GM11168 (cell line): ENCODE data around the gene MYDGF.

Source experiments
- in situ Hi-C: fragments of 300-500 bp; cut with MboI; formaldehyde crosslinking; loops from one replicate; pipeline ENCODE4 v1.12.0; 2022; ENCODE audit warnings: low sequenced_read_pairs; ENCODE audit not compliant: unreplicated experiment

The MYDGF gene

DNA sequence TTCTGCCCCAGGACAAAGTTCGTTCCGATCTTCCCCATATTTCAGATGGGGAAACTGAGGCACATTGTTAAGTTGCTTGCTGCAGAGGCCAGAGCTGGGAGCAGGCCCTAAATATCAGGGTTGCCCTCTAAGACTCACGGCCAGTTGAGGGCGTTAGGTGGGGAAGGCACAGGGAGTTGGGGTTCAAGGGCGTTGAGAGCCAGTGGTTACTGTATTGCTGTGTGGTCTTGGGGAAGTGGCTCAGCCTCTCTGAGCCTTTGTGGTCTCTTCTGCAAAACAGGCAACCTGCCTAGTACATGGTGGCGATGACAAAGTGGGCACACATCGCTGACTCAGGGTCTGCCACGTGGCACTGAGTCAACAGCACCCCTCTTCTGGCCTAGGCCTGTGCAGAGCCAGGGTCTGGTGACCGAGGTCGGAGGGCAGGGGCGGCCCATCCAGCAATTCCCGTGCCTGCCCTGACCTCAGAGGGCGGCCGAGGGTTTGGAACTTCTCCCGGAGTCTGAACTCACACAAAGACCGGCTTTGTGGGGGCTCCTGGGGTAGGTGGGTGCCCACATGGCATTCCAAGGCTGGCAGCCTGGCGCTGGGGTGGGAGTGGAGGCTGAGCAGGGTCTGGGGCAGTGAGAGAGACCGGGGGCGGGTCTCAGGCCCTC, 20.6 kb downstream of the MYDGF start:
- in situ Hi-C loops: no loop called here

DNA sequence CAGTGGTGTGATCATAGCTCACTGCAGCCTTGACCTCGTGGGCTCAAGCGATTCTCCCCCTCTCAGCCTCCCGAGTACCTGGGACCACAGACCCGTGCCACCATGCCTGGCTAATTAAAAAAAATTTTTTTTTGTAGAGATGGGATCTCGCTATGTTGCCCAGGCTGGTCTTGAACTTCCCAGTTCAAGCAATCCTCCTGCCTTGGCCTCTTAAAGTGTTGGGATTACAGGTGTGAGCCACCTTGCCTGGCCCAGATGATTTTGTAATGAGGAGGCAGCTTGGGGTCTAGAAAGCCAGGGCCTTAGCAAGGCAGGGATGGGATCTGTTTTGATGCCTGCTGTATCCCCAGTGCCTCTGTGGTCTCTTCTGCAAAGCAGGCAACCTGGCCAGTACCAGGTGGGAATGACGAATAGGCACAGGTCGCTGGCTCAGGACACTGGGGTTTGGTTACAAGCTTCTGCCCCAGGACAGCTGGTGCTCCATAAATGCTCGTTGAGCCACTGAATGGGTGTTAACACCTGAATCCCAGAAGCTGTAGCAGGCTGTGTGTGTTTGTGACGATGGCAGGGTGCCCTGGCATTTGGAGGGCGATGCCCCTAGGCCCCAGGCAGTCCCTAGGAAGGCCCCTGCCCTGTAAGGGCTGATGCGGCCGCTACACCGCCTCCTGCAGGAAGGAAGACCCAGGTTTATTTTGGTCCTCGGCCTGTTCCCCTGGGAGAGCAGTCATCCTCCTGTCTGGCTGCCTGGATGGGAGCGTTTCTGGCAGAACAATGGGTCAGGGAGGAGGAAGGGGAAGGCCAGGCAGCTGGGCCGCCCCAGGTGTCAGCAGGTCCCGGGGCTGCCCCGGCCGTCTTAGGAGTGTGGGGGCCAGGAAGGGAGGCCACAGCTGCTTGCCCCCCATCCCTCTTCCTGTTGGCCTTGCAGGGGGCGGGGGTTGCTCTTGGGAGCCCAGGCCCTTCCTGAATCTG, 22.2 kb downstream of the MYDGF start:
- in situ Hi-C loops: no loop called here

DNA sequence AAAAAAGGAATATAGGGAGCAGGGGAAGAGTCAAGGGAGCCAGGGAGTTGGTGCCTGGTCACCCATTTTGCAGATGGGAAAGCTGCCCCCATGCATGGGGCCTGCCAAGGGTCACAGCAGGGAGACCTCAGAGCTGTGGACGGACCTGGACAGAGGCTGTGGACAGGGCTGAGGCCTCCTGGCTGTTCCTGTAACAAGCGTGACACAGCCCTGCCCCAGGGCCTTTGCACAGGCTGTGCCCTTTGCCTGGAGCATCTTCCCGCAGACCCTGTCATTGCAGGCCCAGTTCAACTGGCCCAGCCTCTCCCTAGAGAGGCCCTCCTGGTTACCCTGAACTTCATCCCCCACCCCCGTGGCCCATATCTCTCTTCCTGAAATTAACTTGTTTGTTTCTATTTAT, 24.4 kb downstream of the MYDGF start:
- in situ Hi-C loops: no loop called here

DNA sequence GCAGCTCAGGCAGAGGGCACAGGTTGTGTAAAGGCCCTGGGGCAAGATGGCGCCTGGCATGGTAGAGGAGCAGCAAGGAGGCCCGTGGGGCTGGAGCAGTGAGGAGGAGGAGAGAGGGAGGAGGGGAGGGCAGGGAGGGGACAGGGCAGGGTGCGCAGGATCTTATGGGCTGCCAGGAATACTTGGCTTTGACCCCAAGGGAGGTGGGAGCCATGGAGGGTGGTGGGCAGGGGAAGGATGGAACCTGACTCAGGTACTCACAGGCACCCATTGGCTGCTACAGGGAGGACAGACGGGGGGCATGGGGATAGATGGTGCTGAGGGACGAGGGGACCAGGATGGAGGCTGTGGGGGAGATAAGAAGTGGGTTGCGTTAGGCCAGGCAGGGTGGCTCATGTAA, 27.5 kb downstream of the MYDGF start:
- in situ Hi-C loops: loop anchor here (5.0 kb wide), 1 partner anchor 65 kb away; no protein-coding TSS in a partner anchor

DNA sequence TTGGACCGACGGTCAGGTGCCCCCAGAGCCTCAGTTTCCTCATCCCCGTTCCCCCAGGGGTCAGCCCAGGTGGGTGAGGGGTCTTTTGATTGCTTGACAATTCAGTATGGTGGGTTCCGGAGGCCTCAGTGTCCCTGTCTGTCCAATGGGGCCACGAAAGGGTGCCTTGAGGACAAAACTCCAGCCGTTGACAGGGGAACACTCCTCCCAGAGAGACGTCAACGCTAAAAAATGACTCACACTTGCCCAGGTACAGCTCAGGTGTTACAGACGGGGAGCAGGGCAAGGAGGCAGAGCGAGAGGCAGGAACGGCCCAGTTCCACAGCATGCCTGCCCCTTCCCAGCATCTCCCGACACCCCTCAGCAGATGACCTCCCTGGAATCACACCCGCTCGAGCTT, 29.0 kb downstream of the MYDGF start:
- in situ Hi-C loops: loop anchor here (5.0 kb wide), 1 partner anchor 64 kb away; no protein-coding TSS in a partner anchor

DNA sequence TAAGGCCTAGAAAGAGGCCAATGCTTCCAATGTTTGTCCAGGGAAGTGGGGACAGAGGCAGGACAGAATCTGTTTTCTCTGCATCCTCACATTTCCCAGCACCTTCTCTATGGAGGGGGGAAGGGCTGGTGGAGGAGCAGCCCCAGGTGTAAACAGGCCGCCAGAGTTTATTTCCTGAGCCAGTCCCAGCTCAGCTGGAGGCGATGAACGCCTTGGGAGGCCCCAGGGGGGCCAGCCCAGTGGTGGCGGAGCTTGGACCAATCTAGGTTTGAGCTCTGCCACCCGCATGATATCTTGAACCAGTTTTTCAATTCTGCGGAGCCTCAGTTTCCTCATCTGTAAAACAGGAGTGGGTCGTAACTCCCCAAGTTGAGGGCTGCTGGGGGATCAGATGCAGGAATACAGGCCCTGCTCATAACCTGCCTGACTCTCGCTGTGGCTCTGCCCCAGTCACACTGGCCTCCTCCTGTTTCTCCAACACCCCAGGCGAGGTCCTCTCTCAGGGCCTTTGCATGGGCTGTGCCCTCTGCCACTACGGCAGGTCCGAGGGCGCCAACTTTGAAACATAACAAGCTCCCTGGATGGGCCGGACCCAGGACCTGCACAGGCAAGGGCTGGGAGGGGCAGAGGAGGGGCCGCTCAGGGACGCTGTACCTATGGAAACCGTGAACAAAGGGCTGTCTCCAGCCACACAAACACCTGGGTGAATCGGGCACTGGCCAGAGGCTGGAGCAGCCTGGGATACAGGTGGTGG, 29.7 kb downstream of the MYDGF start:
- in situ Hi-C loops: loop anchor here (5.0 kb wide), 1 partner anchor 63 kb away; no protein-coding TSS in a partner anchor

DNA sequence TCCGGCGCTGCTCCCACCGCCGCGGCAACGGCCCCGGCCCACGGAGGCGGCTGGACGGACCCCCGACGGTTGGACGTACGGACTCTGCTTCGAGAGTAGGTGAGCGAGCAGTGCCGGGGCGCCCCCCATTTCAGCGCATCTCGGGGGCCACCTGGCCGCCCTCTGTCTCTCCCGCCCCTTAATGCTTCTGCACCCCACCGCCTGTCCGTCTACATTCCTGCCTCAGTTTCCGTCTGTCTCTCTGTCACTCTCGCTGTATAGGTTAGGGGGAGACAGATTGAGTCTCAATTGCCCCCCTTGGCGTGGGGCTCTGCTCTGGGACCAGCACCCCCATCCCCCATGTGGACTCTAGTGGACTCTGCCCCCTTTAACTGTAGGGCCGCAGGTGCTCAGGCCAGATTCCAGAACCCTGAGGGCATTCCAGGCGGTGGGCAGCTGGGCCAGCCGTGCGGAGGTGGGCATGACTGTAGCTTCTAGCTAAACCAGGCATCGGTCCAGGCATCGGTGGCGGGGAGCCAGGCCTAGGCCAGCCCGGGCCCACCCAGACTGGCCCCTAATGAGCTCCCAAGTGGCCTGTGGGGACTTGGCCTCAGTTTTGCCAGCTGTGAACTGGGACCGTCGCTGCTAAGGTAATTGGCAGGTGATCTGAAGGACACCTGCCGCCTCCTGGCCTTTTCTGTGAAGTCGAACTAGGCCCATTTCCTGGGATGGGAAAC, 30.5 kb downstream of the MYDGF start:
- in situ Hi-C loops: loop anchor here (5.0 kb wide), 1 partner anchor 62 kb away; no protein-coding TSS in a partner anchor

DNA sequence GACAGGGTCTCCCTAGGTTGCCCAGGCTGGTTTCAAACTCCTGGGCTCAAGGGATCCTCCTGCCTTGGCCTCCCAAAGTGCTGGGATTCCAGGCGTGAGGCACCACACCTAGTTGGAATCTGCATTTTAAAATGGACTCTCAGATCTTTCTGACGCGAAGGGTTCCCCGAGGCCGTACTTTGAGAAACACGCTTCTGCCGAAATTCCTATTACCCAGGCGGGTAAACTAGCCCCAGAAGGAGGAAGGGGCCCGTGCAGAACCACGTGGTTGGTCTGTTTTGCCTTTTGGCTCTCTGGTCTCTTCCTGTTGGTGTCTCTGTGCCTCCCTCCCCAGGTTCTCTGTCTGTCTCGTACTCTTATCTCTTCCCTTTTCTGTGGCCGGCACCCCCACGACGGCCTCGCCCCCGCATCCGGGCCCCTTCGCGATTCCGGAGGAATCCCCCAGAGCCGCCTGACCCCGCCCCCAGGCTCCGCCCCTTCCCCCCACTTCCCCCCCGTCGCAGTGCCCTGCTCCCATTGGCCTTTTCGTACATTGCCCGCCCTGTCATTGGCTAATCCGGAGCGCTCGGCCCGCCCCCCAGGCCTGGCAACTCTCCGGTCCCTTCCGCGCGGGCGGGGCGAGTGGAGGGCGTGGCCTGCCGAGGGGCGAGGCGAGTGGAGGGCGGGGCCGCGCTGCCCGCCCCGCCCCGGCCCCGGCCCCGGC, 31.2 kb downstream of the MYDGF start, which contains the start of gene TNFAIP8L1:
Gene TNFAIP8L1, plus strand, starts transcription at position 689 of the 703 bp plus-strand sequence. CDS start 12,354 bp downstream, outside the sequence.
- in situ Hi-C loops: no loop called here

DNA sequence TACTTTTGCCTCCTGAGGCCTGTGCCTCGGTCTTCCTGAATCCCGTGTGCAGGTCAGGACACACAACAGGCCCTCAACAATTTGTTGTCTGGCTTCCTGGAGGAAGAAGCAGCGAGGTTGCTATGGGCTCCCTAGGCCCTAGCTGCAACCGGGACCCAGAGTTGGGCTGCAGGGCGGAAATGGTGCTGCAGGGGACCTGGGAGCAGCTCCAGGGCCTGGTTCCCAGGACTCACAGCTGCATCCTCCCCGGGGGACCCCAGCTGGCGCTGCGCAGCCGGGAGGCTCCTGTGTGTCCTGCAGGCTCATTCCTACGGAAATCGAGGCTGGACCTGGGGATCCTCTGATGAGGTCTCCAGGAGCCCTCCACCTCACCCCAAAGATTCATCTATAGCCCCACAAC, 31.8 kb downstream of the MYDGF start:
- in situ Hi-C loops: no loop called here

DNA sequence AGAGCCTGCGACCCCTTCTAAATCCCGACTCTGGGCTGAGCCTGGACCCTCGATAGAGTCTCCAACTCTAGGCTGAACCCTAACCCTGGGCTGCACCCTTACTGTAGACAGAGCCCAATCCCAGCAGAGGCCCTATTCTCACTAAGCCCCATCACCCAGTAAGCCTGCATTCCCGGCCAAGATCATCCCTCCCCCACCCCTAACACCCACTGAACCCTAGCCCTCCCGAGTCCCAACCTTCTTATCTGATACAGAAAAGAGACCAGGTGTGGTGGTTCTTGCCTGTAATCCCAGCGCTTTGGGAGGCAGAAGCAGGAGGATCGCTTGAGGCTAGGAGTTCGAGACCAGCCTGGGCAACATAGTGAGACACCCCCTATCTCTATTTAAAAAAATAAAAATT, 33.4 kb downstream of the MYDGF start:
- in situ Hi-C loops: no loop called here

DNA sequence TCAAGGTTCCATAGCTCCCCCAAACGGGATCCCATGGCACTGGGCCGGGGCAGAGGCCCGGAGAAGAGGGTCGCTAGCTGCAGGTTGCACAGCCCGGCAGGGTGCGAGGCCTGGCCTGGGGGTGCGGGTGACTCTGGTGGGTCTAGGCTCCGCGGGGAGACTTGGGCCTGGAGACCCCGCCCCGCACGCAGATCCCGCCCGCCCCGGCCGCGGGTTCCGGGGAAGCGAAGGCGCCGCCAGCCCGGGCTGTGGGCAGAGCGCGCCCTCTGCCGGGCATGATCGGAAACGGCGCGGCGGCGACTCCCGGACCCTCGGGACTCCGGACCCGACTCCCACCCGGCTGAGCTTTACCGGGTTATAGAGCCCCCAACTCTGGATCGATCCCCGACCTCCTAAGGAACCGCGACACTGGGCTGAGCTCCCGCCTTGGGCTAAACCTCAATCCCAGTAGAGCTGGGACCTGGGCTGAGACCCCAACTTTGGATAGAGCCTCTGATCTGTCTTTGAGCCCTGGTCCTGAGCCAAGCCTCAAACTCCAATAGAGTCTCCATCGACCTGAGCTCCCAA, 33.9 kb downstream of the MYDGF start:
- in situ Hi-C loops: no loop called here

DNA sequence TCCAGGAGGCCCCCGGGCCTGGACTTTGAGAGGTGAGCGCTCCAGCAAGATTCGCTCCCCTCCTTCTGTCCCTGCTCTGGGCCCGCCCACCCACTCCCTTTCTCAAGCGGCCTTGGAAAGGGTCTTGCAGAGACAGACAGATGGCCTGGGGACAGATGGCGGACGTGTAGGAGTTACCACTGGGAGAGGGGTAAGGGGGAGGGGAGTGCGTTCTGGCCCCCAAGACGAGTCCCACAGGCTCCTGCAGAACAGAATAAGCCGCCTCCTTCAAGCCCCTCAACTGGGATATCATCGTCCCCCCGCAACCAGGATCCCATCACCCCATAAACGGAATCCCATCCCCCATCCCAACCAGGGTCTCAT, 34.4 kb downstream of the MYDGF start:
- in situ Hi-C loops: no loop called here

DNA sequence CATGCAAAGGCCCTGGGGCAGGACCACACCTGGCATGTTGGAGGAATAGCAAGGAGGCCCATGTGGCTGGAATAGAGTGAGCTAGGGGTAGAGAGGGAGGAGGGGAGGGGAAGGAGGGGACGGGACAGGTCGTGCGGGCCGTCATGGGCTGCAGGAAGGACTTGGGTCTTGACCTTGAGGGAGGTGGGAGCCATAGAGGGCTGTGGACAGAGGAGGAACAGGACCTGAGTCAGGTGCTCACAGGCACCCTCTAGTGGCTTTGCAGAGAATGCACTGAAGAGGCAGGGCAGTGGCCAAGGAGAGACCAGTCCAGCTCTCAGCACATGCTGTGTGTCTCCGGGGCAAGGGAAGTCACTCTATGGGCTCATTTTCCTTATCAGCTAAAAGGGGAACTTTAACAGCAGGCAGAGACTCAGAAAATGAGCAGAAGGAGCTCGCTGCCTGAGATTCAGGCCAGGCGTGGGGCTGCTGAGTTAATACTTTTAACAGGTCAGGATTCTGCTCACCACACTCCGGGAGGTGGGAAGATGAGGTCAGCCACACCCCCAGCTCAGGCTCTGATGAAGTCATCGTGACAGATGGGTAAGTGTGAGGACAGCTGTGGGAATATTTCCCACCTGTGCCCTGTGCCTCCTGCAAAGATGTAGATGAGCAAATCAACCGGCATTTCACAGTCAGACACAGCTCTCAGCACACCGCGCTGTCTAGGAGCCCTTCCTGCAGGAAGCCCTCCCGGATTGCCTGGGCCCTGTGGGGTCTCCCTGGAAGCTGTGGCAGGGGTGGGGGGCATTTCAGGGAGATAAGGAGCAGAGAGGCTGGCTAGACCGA, 36.8 kb downstream of the MYDGF start:
- in situ Hi-C loops: no loop called here

DNA sequence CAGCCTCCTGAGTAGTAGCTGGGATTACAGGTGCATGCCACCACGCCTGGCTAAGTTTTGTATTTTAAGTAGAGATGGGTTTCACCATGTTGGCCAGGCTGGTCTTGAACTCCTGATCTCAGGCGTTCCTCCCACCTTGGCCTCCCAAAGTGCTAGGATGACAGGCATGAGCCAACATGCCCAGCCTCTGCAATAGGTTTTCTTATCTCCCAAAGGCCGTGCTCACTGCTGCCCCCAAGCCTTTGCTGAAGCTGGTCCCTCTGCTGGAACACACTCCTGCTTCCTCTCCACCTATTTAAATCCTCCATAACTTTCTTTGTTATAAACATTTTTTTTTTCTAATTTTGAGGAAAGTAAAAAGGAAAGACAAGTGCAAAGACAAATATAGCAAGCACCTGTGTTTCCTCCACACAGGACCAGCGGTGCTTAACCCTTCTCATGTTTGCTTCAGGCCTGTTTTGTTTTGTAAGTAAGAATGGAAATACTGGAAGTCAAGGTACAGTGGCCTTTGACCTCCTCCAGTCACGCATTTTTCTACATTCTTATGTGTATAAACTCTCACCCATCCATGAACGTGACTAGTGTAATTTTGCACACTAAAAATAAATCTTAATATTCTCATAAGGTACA, 45.3 kb downstream of the MYDGF start:
- in situ Hi-C loops: no loop called here

DNA sequence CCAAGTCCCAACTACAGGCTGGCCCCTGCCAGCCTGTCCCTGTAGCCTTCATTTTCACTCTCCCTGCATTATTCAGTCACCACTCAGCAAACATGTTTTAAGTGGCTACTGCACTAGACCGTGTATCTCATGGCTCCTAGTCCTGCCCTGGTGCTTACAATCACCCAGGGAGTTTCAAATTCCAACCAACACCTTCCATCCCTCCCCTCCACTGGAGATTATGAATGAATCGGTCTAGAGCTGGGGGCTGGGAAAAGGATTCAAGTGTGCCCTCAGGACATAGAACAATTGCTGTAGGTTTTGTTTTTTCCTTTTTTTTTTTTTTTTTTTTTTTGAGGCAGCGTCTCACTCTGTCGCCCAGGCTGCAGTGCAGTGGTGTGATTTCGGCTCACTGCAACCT, 45.8 kb downstream of the MYDGF start:
- in situ Hi-C loops: no loop called here

DNA sequence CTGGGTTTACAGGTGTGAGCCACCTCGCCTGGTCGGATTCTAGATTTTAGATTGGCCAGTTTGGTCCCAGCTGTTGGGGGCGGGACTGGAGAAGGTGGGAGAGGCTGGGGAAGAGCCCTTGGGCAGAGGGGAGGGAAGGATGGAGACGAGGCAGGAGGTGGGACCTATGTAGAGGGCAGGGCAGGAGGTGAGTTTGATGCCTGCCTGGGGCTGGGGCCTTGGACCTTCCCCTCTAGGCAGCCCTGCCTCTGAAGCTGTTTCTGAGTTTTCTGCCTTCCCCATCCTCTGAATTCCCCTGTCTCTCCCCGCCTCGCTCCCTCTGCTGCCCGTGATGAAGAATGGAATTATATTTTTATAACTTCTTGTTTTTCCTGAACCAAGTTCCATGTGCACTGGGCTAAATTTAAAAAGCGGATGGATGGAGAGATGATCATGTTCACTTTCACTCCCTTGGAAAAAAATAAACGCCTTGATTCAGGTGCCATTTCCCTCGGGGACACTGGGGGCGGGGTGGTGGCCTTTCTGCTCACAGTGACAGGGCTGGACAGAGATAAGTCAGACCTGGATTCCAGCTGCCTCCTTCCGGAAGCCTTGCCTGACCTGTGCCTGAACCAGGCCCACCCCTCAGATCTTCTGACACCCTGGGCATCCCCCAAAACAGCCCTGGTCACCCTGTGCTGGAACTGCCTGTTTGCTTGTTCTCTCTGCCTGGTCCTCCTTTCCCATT, 47.3 kb downstream of the MYDGF start:
- in situ Hi-C loops: no loop called here

DNA sequence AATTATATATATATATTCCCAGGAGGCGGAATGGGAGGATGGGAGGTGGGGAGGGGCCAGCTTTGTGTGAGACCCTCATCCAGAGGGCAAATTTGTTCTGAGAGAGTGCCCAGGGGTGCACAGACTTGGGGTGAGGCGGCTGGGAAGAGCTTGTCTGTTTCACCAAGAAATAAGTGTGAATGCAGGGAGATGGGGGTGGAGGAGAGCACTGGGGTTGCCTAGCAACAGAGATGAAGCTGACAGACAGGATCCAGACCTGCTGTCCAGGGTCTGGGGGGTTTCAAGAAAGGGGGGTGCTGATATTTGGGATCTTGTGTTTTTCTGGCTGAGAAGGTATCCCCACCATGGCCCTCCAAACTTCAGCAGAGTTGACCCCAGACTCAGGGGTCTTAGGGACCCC, 49.5 kb downstream of the MYDGF start:
- in situ Hi-C loops: no loop called here
